ENCODE measurements around the gene GFRA4.

Gene GFRA4

DNA sequence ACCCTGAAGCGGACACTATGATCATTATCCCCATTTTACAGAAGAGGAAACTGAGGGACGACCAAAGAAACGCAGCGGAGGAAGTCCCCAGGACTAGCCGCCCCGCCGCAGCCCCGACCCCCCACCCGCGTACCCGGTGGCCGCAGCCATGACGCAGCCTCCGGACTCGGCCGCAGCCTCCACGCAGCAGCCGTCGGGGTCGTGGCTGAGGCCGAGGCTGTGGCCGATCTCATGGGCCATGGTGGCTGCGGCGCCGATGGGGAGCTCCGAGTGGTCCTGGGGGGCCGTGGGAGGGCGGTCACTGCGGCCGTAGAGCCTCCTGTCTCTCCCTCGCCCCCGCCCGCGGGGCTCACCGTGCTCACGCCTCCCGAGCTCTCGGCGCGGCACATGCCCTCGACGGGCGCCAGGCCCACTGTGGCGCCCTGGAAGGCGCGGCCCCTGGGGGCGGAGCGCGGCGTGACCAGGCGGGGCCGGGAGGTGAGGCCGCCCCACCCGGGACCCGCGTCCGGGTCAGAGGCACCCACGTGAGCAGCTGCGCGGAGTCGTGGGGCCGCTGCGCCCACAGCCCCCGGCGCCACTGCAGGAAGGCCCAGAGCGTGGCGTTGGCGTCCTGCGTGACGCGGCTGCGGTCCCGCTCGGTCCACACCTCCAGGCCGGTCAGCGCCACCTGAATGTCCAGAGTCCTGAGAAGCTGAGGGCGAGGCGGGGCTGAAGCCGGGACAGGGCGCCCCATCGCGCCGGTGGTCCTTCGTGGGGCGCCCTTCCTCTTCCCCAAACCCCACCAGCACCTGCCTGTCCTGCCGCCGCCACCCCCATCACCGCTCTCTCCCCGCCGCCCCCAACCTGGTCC, 10.2 kb upstream of the GFRA4 start:
- DNase-seq, result no peak

DNA sequence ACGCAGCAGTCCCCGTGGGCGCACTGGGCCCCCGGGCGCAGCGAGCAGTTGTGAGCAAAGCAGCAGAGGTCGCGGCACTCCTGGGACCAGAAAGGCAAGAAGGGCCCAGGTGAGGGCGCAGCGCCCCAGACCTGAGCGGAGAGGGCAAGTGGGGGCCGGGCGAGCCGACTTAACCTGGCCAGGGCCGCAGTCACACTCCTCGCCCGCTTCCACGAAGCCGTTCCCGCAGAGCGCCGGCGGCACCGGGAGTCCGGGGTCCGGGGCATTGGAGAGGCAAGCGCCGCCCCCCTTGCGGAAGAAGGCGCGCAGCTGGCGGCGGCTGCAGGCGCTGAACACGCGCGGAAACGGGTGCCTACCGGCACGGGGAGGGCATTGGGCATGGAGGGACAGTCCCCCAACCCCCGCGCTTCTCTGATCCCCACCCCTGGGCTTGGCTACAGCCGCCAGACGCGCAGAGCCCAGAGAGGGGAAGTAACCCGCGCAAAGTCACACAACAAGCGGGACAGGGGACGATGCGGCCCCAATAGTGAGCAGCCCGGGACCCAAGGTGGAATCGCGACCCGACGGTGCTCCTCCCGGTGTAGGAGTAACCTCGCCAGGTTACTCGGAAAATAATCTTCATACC, 9.5 kb upstream of the GFRA4 start:
- DNase-seq, result no peak

DNA sequence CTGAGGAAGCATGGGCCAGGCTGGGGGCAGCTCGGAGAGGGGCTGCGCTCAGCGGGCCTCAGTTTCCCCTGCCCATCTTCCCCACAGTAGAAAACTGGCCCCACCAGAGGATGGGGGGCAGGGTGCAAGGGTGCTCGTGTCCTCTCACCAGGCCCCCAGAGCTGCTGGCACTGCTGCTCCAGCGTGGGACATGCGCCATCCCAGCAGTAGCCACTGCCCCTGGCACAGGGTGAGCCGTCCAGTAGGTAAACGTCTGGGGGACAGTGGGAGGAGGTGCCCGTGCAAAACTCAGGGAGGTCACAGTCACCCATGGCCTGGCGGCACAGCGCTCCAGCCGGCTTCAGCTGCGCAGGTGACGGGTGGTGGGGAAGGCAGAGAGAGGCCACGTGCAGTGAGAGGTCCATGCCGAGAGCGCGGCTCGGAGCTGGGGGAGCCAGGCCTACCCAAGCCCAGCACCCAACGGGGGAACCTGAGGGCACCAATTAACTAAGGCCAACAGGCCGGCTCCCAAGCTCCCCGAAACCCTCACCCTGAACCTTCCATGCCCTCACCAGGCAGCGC, 8.9 kb upstream of the GFRA4 start:
- no peak for DNase-seq

GRCh38 chr20:3670945-3671344, 7.7 kb upstream of the GFRA4 start:
- DNase-seq, result no peak

- no peak for DNase-seq
Observed at GRCh38 chr20:3670511-3670910, 7.3 kb upstream of the GFRA4 start.

DNA sequence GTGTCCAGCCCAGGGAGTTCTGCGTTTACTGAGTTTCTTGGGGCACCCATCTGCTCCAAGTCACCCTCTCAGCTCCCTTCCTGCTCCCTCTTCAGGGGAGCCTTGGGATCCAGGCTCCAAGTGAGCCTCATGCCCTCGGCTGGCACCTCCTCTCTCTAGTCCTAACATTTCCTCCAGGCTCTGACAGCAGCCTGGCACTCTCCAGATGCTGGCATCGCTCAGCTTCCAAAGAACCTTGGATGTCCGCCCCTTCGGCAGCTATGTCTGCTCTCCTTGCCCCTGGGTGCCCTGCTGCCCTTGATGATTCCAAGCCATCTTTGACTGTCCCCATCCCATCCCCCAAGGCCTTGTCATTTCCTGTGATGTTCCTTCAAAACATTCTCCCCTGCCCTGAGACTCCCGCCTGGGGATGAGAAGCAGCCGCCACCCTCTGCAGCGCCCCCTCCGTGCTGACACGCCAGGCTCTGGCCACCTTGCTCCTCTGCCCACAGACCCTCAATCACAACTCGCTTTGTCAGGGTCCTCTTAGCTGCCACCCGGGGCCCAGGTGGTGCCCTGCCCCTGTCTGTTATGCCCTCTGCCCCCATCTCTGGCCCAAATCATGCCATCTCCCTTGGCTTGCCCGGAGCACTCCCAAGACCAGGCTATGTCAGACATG, 6.6 kb upstream of the GFRA4 start:
- DNase-seq, result no peak

DNA sequence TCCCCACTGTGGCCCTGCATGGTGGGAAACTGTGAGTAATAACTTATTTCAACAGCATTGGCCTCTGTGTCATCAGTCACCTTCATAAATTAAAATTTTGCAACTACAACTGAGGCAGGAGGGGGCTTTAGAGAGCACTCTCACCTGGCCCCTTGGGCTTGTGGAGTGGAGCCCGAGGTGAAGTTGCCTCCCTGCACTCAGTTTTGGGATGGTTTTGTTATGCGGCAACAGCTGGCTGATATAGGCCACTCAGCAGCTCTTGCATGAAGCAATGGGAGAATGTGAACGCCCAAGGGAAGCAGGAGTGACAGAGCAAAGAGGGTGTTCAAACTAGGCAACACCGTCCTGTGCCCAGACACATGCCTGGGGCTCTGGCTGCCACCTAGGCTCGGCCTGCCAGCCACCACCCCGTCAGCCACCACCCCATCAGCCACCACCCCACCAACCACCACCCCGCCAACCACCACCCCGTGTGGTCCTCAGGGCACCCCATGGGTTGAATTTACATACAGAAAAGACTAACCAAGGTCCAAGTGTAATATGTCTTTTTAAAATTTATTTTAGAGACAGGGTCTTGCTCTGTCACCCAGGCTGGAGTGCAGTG, 4.3 kb upstream of the GFRA4 start:
- no peak for DNase-seq

DNA sequence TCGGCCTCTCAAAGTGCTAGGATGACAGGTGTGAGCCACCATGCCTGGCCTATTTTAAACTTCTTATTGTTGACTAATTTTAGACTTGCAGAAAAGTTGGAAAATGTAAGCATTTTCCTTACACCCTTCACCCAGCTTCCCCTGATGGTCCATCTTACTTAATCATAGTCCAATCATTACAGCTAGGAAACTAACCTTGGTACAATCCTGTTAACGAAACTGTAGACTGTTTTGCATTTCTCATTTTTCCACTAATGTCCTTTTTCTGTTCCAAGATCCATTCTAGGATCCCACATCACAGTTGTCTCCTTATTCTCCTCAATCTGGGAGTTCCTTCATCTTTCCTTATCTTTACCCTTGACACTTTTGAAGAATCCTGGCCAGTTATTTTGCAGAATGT, 659 bp upstream of the GFRA4 start:
- no peak for DNase-seq

- no peak for DNase-seq
Observed at GRCh38 chr20:3661814-3662665, 1.2 kb downstream of the GFRA4 start.

GRCh38 chr20:3661060-3661813, 2.0 kb downstream of the GFRA4 start:
- DNase-seq, result no peak

DNA sequence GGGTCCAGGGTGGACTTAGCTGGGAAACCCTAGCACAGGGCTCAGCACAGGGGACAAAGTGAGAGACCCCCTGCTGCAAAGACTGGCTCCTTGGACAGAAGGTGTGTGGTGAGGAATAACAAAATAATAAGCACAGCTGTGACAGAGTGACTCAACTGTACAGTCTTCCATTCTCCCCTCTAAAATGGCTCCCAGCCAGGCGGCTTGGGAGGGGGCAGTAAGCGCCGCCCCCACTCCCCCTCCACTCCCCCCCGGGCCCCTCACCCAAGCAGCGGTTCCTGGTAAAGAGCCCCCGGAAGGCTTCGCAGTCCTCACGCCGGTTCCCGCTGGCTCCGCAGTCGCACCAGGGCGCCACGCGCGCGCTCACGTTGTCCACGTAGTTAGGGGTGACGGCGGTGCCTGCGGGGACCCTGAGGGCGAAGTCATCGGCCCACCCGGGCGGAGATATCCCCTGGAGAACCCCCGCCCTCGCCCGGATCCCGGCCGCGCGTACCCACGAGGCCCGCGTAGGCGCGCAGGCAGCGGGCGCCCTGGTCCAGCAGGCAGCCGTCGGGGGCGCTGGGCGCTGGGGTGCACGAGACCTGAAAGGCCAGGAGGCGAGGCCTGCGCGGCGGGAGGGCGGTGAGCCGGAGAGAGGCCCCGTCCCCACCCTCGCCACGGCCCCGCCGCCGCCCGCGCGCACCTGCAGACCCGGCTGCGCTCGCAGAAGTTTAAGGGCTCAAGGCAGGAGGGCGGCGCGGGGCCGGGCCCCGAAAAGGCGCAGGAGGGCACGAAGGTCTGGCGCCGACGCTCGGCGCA, 2.7 kb downstream of the GFRA4 start:
- no peak for DNase-seq

GRCh38 chr20:3659492-3660261, 3.5 kb downstream of the GFRA4 start:
- no peak for DNase-seq

GRCh38 chr20:3658716-3659491, 4.3 kb downstream of the GFRA4 start:
- no peak for DNase-seq

GRCh38 chr20:3658019-3658715, 5.0 kb downstream of the GFRA4 start:
- no peak for DNase-seq

GRCh38 chr20:3655131-3655405, 8.1 kb downstream of the GFRA4 start:
- no peak for DNase-seq

- DNase-seq, result no peak
Observed at GRCh38 chr20:3654326-3655130, 8.7 kb downstream of the GFRA4 start.

DNA sequence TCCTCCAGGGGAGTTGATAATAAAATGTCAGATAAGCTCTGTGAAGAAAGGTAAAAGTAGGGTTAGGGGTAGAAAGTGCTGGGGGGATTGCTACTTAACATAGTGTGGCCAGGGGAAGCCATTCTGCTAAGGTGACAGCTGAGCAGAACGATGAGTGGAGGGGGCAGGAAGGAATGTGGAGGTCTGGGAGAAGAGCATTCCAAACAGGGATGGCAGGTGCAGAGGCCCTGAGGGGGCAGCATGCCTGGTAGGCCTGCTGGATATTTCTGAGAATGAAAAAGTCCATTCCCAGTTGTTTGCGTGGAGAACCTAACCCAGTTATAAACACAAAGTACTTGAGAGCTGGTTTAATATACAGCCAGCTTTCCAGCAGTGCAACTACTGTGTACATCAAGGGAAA, 9.3 kb downstream of the GFRA4 start:
- no peak for DNase-seq
